ENCODE measurements around the gene HNF1A.

HNF1A gene

DNA sequence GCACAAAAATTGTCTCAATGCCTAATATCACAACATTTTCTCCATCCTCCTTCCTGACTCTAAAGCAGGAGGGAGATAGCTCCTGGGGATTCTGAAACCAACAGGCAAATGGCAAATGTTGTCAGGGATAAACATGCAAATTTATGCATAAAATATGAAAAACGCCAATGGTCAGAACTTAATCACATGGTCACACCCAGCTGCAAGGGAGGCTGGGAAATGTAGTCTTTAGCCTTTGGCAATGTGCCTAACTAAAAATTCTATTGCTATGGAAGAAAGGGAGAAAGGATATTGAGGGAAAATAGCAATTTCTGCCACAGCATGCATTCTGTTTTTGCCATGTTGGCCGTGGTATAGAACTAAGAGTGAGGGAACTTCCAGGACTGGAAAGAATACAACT lies 72.4 kb downstream of the HNF1A start:
- no peak for DNase-seq (ENCODE audit: low read depth in 2 of 2)

All from stimulated activated CD4-positive, alpha-beta T cell treated with anti-CD3 and anti-CD28 coated beads, Interleukin-4, amount 100 ng/mL, for 48 hours (primary cell).